Kidney (tissue), 14 donors: ENCODE data around the gene SERTAD1. TPM values are rescaled to one million over a fixed set of nuclear protein-coding genes. Genes with fewer than 3 reads are reported as not detected.

Experiments
- DNase-seq, 5 donors: peaks; one replicate each; pipeline ENCODE4 v3.0.0-alpha.2; 2013 to 2020
- FAIRE-seq: peaks from 2 replicates; lab custom pipeline; 2012; peaks lifted over from hg19 to GRCh38; lab: Jason Lieb, UNC
- H3K27ac ChIP-seq, 2 donors: one replicate each; pipeline ENCODE4 v1.7.0; 2013; ENCODE audit warnings: low read depth in 2 of 2, low read length in 2 of 2, inconsistent platforms in 1 of 2
- H3K27me3 ChIP-seq: one replicate; pipeline ENCODE4 v1.7.1; 2013; ENCODE audit warnings: low read length, inconsistent platforms; ENCODE audit not compliant: control insufficient read depth, insufficient read depth
- H3K36me3 ChIP-seq, 3 donors: one replicate each; pipeline versions ENCODE4 v1.7.0 to v1.7.1; 2013; ENCODE audit warnings: low read length in 3 of 3, control low read depth in 1 of 3, inconsistent platforms in 1 of 3; ENCODE audit not compliant: insufficient read depth in 3 of 3, control insufficient read depth in 2 of 3
- H3K4me1 ChIP-seq, 3 donors: one replicate each; pipeline versions ENCODE4 v1.7.0 to v1.7.1; 2013; ENCODE audit warnings: low read length in 3 of 3, inconsistent platforms in 1 of 3, low read depth in 1 of 3; ENCODE audit not compliant: control insufficient read depth in 2 of 3, insufficient read depth in 2 of 3
- H3K4me3 ChIP-seq, 3 donors: one replicate each; pipeline versions ENCODE4 v1.7.0 to v1.8.1; 2013; ENCODE audit warnings: low read length in 3 of 3, control low read depth in 1 of 3, inconsistent platforms in 1 of 3
- H3K9ac ChIP-seq, 3 donors: one replicate each; pipeline versions ENCODE4 v1.7.0 to v1.7.1; 2013; ENCODE audit warnings: low read length in 3 of 3, control low read depth in 1 of 3, inconsistent platforms in 1 of 3
- H3K9me3 ChIP-seq, 3 donors: one replicate each; pipeline versions ENCODE4 v1.7.0 to v1.7.1; 2013; ENCODE audit warnings: low read length in 3 of 3, control low read depth in 1 of 3, inconsistent platforms in 1 of 3; ENCODE audit not compliant: control insufficient read depth in 2 of 3, insufficient read depth in 1 of 3
- intact Hi-C: fragments of 100-400 bp; cut with DNase I; formaldehyde crosslinking; loops from one replicate; pipeline ENCODE4 v1.11.1; 2022
- polyA plus RNA-seq: library from polyadenylated mRNA; stranded (reverse); fragments of 350-450 nt; fragmentation: Illumina TruSeq; extraction: RNeasy Lipid Tissue Mini Kit (QIAGEN cat#74804); gene quantifications from one replicate; pipeline ENCODE4 v1.2.3, GENCODE V29; 2014; ENCODE audit warnings: low read depth, low replicate concordance; ENCODE audit not compliant: insufficient read depth
- total RNA-seq: library from RNA; stranded (reverse); fragmentation: NEBNext Ultra II Directional; extraction: Animal tissue kit (Norgen Biotek cat#: 25700); gene quantifications from one replicate; pipeline ENCODE4 v1.2.1, GENCODE V29; 2021
- TF ChIP-seq, protein P1 (sequence below): IDR thresholded peaks from 3 replicates; pipeline ENCODE4 v1.5.1; 2012; ENCODE audit warnings: mild to moderate bottlenecking, moderate library complexity, borderline replicate concordance; ENCODE audit not compliant: insufficient read depth; ENCODE audit errors: extremely low read depth
- donor health status: control.
- donor health status: control.
- donor health status: control.
- donor health status: control.
- donor health status: control.
- donor health status: DM: yes; HTN: yes; CAD: no.
- donor health status: Normal renal cell carcinoma (clear cell type).

SERTAD1 gene
- total and polyA plus RNA-seq, 2 donors from 2014 or later = 14.8 to 18.2 TPM

DNA sequence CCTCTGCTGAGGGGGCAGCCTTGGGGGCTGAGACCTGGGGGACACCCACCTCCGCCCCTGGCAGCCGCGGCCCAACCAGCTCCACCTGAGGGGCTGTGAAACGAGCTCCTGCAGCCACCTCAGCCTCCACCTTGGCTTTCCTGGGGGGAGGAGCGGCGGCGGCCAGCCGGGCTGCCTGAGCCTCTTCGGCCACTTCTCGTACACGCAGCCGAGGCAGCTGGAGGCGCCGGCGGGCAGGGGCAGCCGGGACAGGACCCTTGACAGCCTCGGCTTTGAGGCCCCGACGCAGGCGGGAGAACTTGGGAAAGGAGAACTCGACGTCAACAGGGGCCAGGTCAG is 28.3 kb downstream of the SERTAD1 start:
- Histone ChIP-seq H3K9me3 (no peaks in the 10 kb centered on the region), H3K9ac (no peak overlapping the region), H3K27ac (no peak overlapping the region), H3K27me3 (no peaks in the 10 kb centered on the region), H3K4me3 (no peak overlapping the region), H3K36me3 (no peaks in the 10 kb centered on the region), H3K4me1 (no peaks in the 10 kb centered on the region)
- intact Hi-C loops = no loop called here
- TF ChIP-seq, protein P1, sequence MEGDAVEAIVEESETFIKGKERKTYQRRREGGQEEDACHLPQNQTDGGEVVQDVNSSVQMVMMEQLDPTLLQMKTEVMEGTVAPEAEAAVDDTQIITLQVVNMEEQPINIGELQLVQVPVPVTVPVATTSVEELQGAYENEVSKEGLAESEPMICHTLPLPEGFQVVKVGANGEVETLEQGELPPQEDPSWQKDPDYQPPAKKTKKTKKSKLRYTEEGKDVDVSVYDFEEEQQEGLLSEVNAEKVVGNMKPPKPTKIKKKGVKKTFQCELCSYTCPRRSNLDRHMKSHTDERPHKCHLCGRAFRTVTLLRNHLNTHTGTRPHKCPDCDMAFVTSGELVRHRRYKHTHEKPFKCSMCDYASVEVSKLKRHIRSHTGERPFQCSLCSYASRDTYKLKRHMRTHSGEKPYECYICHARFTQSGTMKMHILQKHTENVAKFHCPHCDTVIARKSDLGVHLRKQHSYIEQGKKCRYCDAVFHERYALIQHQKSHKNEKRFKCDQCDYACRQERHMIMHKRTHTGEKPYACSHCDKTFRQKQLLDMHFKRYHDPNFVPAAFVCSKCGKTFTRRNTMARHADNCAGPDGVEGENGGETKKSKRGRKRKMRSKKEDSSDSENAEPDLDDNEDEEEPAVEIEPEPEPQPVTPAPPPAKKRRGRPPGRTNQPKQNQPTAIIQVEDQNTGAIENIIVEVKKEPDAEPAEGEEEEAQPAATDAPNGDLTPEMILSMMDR = no peak
- DNase-seq = no peak
- no peak for FAIRE-seq

- Histone ChIP-seq H3K27me3 (no peaks in the 10 kb centered on the region), H3K36me3 (no peaks in the 10 kb centered on the region), H3K4me3 (no peak overlapping the region), H3K27ac (no peak overlapping the region), H3K9me3 (no peaks in the 10 kb centered on the region), H3K4me1 (no peaks in the 10 kb centered on the region), H3K9ac (no peak overlapping the region)
- no peak for FAIRE-seq
- TF ChIP-seq, protein P1 = no peak
- DNase-seq = no peak
- intact Hi-C loops = no loop called here
Measured at GRCh38 chr19:40396886-40397567, 28.8 kb downstream of the SERTAD1 start.

DNA sequence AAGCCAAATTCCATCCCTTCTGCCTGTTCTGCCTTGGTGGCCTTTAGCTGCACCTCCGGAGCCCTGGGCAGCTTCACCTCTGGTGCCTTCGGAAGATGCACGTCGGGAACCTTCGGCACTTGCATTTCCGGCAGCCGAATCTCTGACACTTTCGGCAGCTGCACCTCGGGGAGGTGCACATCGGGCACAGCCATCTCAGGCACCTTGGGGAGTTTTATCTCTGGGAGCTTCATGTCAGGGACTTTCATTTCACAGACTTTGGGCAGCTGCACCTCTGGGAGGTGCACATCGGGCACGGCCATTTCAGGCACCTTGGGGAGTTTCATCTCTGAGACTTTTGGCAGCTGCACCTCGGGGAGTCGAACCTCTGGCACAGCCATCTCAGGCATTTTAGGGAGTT is 29.8 kb downstream of the SERTAD1 start:
- H3K4me3 ChIP-seq = no peak overlapping the region
- no peaks in the 10 kb centered on the region for H3K36me3 ChIP-seq
- TF ChIP-seq, protein P1 = no peak
- no peak for DNase-seq
- no peaks in the 10 kb centered on the region for H3K4me1 ChIP-seq
- no peaks in the 10 kb centered on the region for H3K27me3 ChIP-seq
- H3K9me3 ChIP-seq = no peaks in the 10 kb centered on the region
- H3K27ac ChIP-seq = no peak overlapping the region
- FAIRE-seq = no peak
- intact Hi-C loops = no loop called here
- H3K9ac ChIP-seq = no peak overlapping the region

DNA sequence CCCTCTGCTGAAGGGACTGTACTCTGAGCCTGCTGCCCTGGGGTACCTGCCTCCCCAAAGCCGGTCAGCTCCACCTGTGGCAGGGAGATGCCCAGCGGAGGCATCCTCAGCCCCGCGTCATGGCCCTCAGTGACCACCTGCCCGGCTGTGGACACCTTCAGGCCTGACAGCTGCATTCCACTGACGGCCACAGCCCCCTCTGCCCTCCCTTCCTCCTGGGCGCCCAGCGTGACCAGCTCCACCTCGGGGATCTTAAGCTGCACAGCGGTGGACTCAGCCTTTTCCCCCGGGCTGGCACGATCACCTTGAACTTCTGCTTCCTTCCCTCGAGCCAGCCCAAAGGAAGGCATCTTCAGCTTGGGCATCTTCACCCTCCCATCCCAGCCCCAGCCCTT is 31.0 kb downstream of the SERTAD1 start:
- TF ChIP-seq, protein P1 = no peak
- peak in 3 of 5 donors; percentile 34 to 37 (median 35) for DNase-seq
- H3K4me1 ChIP-seq = no peaks in the 10 kb centered on the region
- H3K27me3 ChIP-seq = no peaks in the 10 kb centered on the region
- no peak for FAIRE-seq
- H3K27ac ChIP-seq = no peak overlapping the region
- no peak overlapping the region for H3K4me3 ChIP-seq
- no peaks in the 10 kb centered on the region for H3K36me3 ChIP-seq
- intact Hi-C loops = no loop called here
- H3K9ac ChIP-seq = no peak overlapping the region
- no peaks in the 10 kb centered on the region for H3K9me3 ChIP-seq
